SK-N-SH (cell line): ENCODE results near the gene GUCD1.

Source experiments
- ELF1 ChIP-seq: IDR thresholded peaks from 2 replicates; pipeline ENCODE4 v1.4.0; 2012
- EZH2phosphoT487 ChIP-seq: fragments of 200-600 bp; sonication (generic); IDR thresholded peaks from 2 replicates; pipeline ENCODE4 v1.6.1; 2017; ENCODE audit warnings: low read depth, mixed run types, mild to moderate bottlenecking, antibody characterized with exemption, moderate library complexity, borderline replicate concordance
- GATA2 ChIP-seq: sonication (generic); formaldehyde crosslinking; IDR thresholded peaks from 2 replicates; pipeline ENCODE4 v1.5.0; 2020; ENCODE audit warnings: mild to moderate bottlenecking, missing genetic modification reagents
- POLR2AphosphoS5 ChIP-seq: IDR thresholded peaks from 2 replicates; pipeline ENCODE4 v1.6.1; 2012; ENCODE audit warnings: low read depth, low read length
- RXRA ChIP-seq: IDR thresholded peaks from 2 replicates; pipeline ENCODE4 v1.4.0; 2012; ENCODE audit warnings: low read depth, mild to moderate bottlenecking, borderline replicate concordance
- SIN3A ChIP-seq: IDR thresholded peaks from 2 replicates; pipeline ENCODE4 v1.6.1; 2012; ENCODE audit warnings: low read depth, mild to moderate bottlenecking, low read length, moderate library complexity, borderline replicate concordance
- TAF1 ChIP-seq: IDR thresholded peaks from 2 replicates; pipeline ENCODE4 v1.6.1; 2012; ENCODE audit warnings: low read depth, mild to moderate bottlenecking, low read length, moderate library complexity, borderline replicate concordance
- ZBTB33 ChIP-seq: IDR thresholded peaks from 2 replicates; pipeline ENCODE4 v1.4.0; 2012; ENCODE audit warnings: low read depth, borderline replicate concordance
- TF ChIP-seq, protein P1 (sequence below): fragments of 200-600 bp; sonication (generic); IDR thresholded peaks from 2 replicates; pipeline ENCODE4 v1.6.1; 2017; ENCODE audit warnings: antibody characterized with exemption, mild to moderate bottlenecking, moderate library complexity
- TF ChIP-seq, protein P2 (sequence below): fragments of 150-350 bp; IDR thresholded peaks from 2 replicates; pipeline ENCODE4 v1.6.1; 2017; ENCODE audit warnings: antibody characterized with exemption, low read length, low read depth, borderline replicate concordance
- TF ChIP-seq, protein P3 (sequence below): IDR thresholded peaks from 2 replicates; pipeline ENCODE4 v1.4.0; 2012; ENCODE audit warnings: low read depth, borderline replicate concordance

GRCh38 chr22:24587251-24587650 is 32.3 kb upstream of the GUCD1 start:
- TF ChIP-seq, protein P1, sequence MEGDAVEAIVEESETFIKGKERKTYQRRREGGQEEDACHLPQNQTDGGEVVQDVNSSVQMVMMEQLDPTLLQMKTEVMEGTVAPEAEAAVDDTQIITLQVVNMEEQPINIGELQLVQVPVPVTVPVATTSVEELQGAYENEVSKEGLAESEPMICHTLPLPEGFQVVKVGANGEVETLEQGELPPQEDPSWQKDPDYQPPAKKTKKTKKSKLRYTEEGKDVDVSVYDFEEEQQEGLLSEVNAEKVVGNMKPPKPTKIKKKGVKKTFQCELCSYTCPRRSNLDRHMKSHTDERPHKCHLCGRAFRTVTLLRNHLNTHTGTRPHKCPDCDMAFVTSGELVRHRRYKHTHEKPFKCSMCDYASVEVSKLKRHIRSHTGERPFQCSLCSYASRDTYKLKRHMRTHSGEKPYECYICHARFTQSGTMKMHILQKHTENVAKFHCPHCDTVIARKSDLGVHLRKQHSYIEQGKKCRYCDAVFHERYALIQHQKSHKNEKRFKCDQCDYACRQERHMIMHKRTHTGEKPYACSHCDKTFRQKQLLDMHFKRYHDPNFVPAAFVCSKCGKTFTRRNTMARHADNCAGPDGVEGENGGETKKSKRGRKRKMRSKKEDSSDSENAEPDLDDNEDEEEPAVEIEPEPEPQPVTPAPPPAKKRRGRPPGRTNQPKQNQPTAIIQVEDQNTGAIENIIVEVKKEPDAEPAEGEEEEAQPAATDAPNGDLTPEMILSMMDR: no peak
- TF ChIP-seq GATA2 (CRISPR knock-in tag) (no peak), SIN3A (no peak), EZH2phosphoT487 (no peak), POLR2AphosphoS5 (no peak), RXRA (no peak), ZBTB33 (no peak), TAF1 (no peak), ELF1 (no peak)
- TF ChIP-seq, protein P2, sequence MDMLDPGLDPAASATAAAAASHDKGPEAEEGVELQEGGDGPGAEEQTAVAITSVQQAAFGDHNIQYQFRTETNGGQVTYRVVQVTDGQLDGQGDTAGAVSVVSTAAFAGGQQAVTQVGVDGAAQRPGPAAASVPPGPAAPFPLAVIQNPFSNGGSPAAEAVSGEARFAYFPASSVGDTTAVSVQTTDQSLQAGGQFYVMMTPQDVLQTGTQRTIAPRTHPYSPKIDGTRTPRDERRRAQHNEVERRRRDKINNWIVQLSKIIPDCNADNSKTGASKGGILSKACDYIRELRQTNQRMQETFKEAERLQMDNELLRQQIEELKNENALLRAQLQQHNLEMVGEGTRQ: no peak
- TF ChIP-seq, protein P3, sequence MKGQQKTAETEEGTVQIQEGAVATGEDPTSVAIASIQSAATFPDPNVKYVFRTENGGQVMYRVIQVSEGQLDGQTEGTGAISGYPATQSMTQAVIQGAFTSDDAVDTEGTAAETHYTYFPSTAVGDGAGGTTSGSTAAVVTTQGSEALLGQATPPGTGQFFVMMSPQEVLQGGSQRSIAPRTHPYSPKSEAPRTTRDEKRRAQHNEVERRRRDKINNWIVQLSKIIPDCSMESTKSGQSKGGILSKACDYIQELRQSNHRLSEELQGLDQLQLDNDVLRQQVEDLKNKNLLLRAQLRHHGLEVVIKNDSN: no peak
